NCI-H82 treated with DMSO at 0.1 percent for 48 hours (cell line): ENCODE measurements around the gene IMPDH1.
A peak's percentile ranks its signal among the peaks of the same experiment; 100 is the strongest.

Experiments used
- DNase-seq: peaks from one replicate; lab custom pipeline; 2025; ENCODE audit not compliant: unreplicated experiment; lab: John Stamatoyannopoulos, UW

Gene IMPDH1

GRCh38 chr7:128389618-128390329 is 20.0 kb downstream of the IMPDH1 start:
- DNase-seq: no peak

GRCh38 chr7:128389085-128389617 is 20.6 kb downstream of the IMPDH1 start:
- no peak for DNase-seq

GRCh38 chr7:128388145-128388485 is 21.7 kb downstream of the IMPDH1 start:
- DNase-seq: no peak

- DNase-seq: peak; percentile 44
Measured at GRCh38 chr7:128387216-128388144, 22.3 kb downstream of the IMPDH1 start.

GRCh38 chr7:128385988-128386925 is 23.5 kb downstream of the IMPDH1 start:
- no peak for DNase-seq

GRCh38 chr7:128384726-128385125 is 25.1 kb downstream of the IMPDH1 start:
- DNase-seq: no peak

GRCh38 chr7:128383776-128384175 is 26.0 kb downstream of the IMPDH1 start:
- DNase-seq: no peak

- no peak for DNase-seq
Measured at GRCh38 chr7:128381161-128381821, 28.5 kb downstream of the IMPDH1 start.

GRCh38 chr7:128380483-128381106 is 29.2 kb downstream of the IMPDH1 start:
- no peak for DNase-seq

- no peak for DNase-seq
Measured at GRCh38 chr7:128379900-128380479, 29.8 kb downstream of the IMPDH1 start.

- DNase-seq: no peak
Measured at GRCh38 chr7:128378637-128379036, 31.1 kb downstream of the IMPDH1 start.

GRCh38 chr7:128376077-128376476 is 33.7 kb downstream of the IMPDH1 start:
- no peak for DNase-seq

- DNase-seq: no peak
Measured at GRCh38 chr7:128374041-128374440, 35.7 kb downstream of the IMPDH1 start.

- DNase-seq: no peak
Measured at GRCh38 chr7:128373606-128374005, 36.2 kb downstream of the IMPDH1 start.

GRCh38 chr7:128370491-128370890 is 39.3 kb downstream of the IMPDH1 start:
- DNase-seq: no peak

GRCh38 chr7:128366986-128367385 is 42.8 kb downstream of the IMPDH1 start:
- DNase-seq: no peak

- DNase-seq: no peak
Measured at GRCh38 chr7:128366300-128366699, 43.5 kb downstream of the IMPDH1 start.

GRCh38 chr7:128365432-128365831 is 44.4 kb downstream of the IMPDH1 start:
- no peak for DNase-seq

GRCh38 chr7:128364166-128364870 is 45.5 kb downstream of the IMPDH1 start:
- DNase-seq: no peak
